ENCODE measurements around the gene RNLS. TPM values are rescaled to one million over a fixed set of nuclear protein-coding genes. Genes with fewer than 3 reads are reported as not detected.

Gene RNLS
- total RNA-seq, 1 experiment from 2014 or later = not detected

DNA sequence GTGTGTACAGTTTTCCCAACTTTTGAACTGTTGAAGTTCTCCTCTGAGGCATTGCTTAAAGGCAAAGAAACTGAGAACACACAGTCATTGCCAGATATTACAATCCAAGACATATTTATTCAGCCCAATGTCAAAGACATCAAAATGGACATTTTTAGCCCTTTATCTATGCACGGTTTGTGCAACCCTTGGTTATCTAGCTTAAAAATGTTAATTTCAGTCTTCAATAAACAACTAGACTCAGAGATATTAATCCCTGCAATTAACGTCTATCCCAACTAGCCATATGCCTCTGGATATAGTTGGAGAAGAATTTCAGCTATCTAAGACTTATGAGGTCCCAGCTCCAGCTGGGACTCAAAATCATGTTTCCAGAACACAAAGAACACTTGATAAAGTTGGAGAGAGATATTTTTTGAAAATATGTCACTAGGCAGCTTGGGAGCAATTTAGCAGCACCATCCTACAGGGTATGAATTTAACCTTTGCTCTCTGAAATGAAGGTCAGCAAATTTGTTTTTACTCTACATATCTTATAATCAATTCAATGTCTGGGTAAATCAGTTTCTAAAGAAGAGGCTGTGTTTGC lies 357.0 kb downstream of the RNLS start:
- CTCF ChIA-PET = no interaction called here
- Mint-ChIP-seq H3K4me1 (ENCODE audit: insufficient read depth, unreplicated experiment) (peaks cover 11% of the 10 kb centered on the region), H3K4me3 (ENCODE audit: unreplicated experiment) (no peak overlapping the region), H3K27me3 (ENCODE audit: insufficient read depth, unreplicated experiment) (no peaks in the 10 kb centered on the region), H3K27ac (ENCODE audit: low read depth, unreplicated experiment) (no peak overlapping the region), H3K36me3 (ENCODE audit: insufficient read depth, unreplicated experiment) (no peaks in the 10 kb centered on the region), H3K9me3 (ENCODE audit: unreplicated experiment) (no peaks in the 10 kb centered on the region)
- no TSS peak for BruUV-seq (replicated peaks)
- no peak for DNase-seq (ENCODE audit: unreplicated experiment)
- POLR2A ChIA-PET = interaction anchor here (0.6 kb wide), 1 partner anchor 238 kb away, joined by 4 read pairs; no protein-coding TSS in a partner anchor
- intact Hi-C loops (cut with micrococcal nuclease) = no loop called here
- TF ChIP-seq, protein P1, sequence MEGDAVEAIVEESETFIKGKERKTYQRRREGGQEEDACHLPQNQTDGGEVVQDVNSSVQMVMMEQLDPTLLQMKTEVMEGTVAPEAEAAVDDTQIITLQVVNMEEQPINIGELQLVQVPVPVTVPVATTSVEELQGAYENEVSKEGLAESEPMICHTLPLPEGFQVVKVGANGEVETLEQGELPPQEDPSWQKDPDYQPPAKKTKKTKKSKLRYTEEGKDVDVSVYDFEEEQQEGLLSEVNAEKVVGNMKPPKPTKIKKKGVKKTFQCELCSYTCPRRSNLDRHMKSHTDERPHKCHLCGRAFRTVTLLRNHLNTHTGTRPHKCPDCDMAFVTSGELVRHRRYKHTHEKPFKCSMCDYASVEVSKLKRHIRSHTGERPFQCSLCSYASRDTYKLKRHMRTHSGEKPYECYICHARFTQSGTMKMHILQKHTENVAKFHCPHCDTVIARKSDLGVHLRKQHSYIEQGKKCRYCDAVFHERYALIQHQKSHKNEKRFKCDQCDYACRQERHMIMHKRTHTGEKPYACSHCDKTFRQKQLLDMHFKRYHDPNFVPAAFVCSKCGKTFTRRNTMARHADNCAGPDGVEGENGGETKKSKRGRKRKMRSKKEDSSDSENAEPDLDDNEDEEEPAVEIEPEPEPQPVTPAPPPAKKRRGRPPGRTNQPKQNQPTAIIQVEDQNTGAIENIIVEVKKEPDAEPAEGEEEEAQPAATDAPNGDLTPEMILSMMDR (IDR thresholded peaks at IDR 0.05; ENCODE audit: unreplicated experiment) = no peak

Other genes starting within 250 kb of the RNLS start
- not detected in 2 replicates for gene LIPJ, start 3.4 kb upstream of the RNLS start, total RNA-seq (2022)
- not detected in 2 replicates for gene LIPF, start 81.1 kb upstream of the RNLS start, total RNA-seq (2022)
- not detected in 2 replicates for gene LIPK, start 122.9 kb upstream of the RNLS start, total RNA-seq (2022)
- not detected in 2 replicates for gene LIPN, start 176.7 kb upstream of the RNLS start, total RNA-seq (2022)
- not detected in 2 replicates for gene LIPM, start 219.4 kb upstream of the RNLS start, total RNA-seq (2022)